ENCODE data around the gene SNRPD3. TPM values are rescaled to one million over a fixed set of nuclear protein-coding genes. Genes with fewer than 3 reads are reported as not detected.

Gene SNRPD3
- total and polyA plus RNA-seq, 2 donors (not counting 3 experiments of a cell fraction or from before 2014, with no cell fraction given): 121 to 253 TPM

DNA sequence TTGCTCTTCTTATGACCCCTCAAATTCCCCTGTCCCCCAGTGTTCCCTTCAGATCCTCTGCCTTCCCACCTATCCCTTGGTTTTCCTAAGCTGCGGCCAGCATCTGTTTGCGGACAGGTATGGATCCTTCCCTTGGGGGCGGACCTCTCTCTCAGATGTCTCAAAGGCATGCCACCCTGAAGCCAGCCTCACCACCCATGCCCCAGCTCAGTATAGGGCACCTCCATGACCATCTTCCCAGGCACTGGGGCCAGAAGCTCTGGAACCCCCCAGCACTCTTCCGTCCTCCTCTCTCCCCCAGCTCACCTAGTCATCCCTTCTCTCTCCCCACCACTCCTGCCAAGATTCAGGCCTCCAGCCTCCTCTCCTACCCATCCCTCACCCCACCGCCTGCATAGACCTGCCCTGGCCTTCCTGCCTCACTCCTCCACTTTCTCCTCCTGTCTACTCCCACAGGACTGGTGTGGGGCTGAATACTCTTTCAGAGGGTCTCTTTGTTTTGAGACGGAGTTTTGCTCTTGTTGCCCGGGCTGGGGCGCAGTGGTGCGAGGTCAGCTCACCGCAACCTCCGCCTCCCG is 34.9 kb downstream of the SNRPD3 start:
- DNase-seq (ENCODE audit: low read depth, low spot score) (no peak), FAIRE-seq (no peak)
- dilution Hi-C loops (cut with MboI; ENCODE audit: extremely low pct_ligation_motif_present, low sequenced_read_pairs): no loop called here
- POLR2A ChIA-PET: no interaction called here
- H3K9me3 ChIP-seq (replicated peaks; ENCODE audit: control insufficient read depth, insufficient read depth, low read length): no peaks in the 10 kb centered on the region
- no peak overlapping the region for H3K4me2 ChIP-seq (ENCODE audit: insufficient read depth, low read length)
- H3K4me1 ChIP-seq (ENCODE audit: control insufficient read depth, extremely low read depth, insufficient read depth, low read length): peaks cover 7% of the 10 kb centered on the region
- no peaks in the 10 kb centered on the region for H3K27me3 ChIP-seq (ENCODE audit: control insufficient read depth in 2 of 2, insufficient read depth in 2 of 2, low read length in 2 of 2)
- TF ChIP-seq POLR2AphosphoS5 (IDR thresholded peaks at IDR 0.05; ENCODE audit: insufficient read depth, low read depth, low read length) (no peak), POLR2A (IDR thresholded peaks at IDR 0.05; ENCODE audit: low read depth, low read length) (no peak), FOS (IDR thresholded peaks at IDR 0.05; ENCODE audit: borderline replicate concordance, insufficient read depth, low read length) (no peak), MYC (IDR thresholded peaks at IDR 0.05; ENCODE audit: low read depth, low read length) (no peak), GATA2 (IDR thresholded peaks at IDR 0.05; ENCODE audit: insufficient read depth, insufficient read length, low read depth, low read length) (no peak), EZH2 (IDR thresholded peaks at IDR 0.05; ENCODE audit: borderline replicate concordance, low read depth, low read length, severe bottlenecking) (no peak), JUN (IDR thresholded peaks at IDR 0.05; ENCODE audit: borderline replicate concordance, insufficient read depth, insufficient read length, low read depth) (no peak)
- TF ChIP-seq, protein P1, sequence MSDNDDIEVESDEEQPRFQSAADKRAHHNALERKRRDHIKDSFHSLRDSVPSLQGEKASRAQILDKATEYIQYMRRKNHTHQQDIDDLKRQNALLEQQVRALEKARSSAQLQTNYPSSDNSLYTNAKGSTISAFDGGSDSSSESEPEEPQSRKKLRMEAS (IDR thresholded peaks at IDR 0.05; ENCODE audit: insufficient read depth, insufficient read length): no peak
- TF ChIP-seq, protein P2, sequence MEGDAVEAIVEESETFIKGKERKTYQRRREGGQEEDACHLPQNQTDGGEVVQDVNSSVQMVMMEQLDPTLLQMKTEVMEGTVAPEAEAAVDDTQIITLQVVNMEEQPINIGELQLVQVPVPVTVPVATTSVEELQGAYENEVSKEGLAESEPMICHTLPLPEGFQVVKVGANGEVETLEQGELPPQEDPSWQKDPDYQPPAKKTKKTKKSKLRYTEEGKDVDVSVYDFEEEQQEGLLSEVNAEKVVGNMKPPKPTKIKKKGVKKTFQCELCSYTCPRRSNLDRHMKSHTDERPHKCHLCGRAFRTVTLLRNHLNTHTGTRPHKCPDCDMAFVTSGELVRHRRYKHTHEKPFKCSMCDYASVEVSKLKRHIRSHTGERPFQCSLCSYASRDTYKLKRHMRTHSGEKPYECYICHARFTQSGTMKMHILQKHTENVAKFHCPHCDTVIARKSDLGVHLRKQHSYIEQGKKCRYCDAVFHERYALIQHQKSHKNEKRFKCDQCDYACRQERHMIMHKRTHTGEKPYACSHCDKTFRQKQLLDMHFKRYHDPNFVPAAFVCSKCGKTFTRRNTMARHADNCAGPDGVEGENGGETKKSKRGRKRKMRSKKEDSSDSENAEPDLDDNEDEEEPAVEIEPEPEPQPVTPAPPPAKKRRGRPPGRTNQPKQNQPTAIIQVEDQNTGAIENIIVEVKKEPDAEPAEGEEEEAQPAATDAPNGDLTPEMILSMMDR (IDR thresholded peaks at IDR 0.05; ENCODE audit: extremely low read depth in 1 of 2, insufficient read depth in 1 of 2, low read depth in 1 of 2, low read length in 2 of 2): no peak
- no peaks in the 10 kb centered on the region for H4K20me1 ChIP-seq (replicated peaks; ENCODE audit: control insufficient read depth, extremely low read depth, insufficient read depth, low read length)
- no peak overlapping the region for H3K4me3 ChIP-seq (replicated peaks in 1 of 3; ENCODE audit: insufficient read depth in 1 of 3, low read depth in 1 of 3, low read length in 3 of 3)
- H3K27ac ChIP-seq (ENCODE audit: insufficient read depth, low read depth, low read length): no peak overlapping the region
- CTCF ChIA-PET: interaction anchor here (1.4 kb wide), 1 partner anchor 213 kb away, joined by 3 read pairs; no protein-coding TSS in a partner anchor
- no peak overlapping the region for H2AFZ ChIP-seq (ENCODE audit: low read depth, low read length)
- intact Hi-C loops (cut with micrococcal nuclease): no loop called here
- BruUV-seq (replicated peaks): no TSS peak
- no peaks in the 10 kb centered on the region for H3K79me2 ChIP-seq (ENCODE audit: control insufficient read depth, insufficient read depth, low read length)
- H3K9ac ChIP-seq (replicated peaks; ENCODE audit: extremely low read depth, insufficient read depth, low read length): no peak overlapping the region
- H3K36me3 ChIP-seq (ENCODE audit: control insufficient read depth in 2 of 2, extremely low read depth in 1 of 2, insufficient read depth in 2 of 2, low read length in 2 of 2): peaks cover 0 to 3% of the 10 kb centered on the region in 2 experiments
- no peaks in the 10 kb centered on the region for H3K9me1 ChIP-seq (replicated peaks; ENCODE audit: control insufficient read depth, extremely low read depth, insufficient read depth, low read length)

All from endothelial cell of umbilical vein (primary cell).